Measurements from ENCODE around the gene B4GALT2. TPM values are rescaled to one million over a fixed set of nuclear protein-coding genes. Genes with fewer than 3 reads are reported as not detected.

The B4GALT2 gene
- total RNA-seq, 6 donors from 2014 or later: 11.5 to 33.0 (median 18.1) TPM

GRCh38 chr1:43961692-43962091 is 17.3 kb upstream of the B4GALT2 start:
- H3K4me1 ChIP-seq: no peaks in the 10 kb centered on the region
- TF ChIP-seq CTCF (IDR thresholded peaks at IDR 0.05) (no peak), POLR2AphosphoS5 (IDR thresholded peaks at IDR 0.05) (no peak), POLR2A (IDR thresholded peaks at IDR 0.05) (no peak), EP300 (IDR thresholded peaks at IDR 0.05) (no peak)
- ATAC-seq (ENCODE audit: low FRiP score in 2 of 2) (no peak), DNase-seq (no peak)
- H3K27ac ChIP-seq: no peak overlapping the region
- H3K27me3 ChIP-seq: no peaks in the 10 kb centered on the region
- WGBS, 2 donors: 89 to 93% methylated on average over 2 to 3 of the region's 3 CpGs
- H3K4me3 ChIP-seq: no peak overlapping the region
- no peaks in the 10 kb centered on the region for H3K9me3 ChIP-seq
- peaks cover 0 to 81% (median 56%) of the 10 kb centered on the region in 4 donors for H3K36me3 ChIP-seq

GRCh38 chr1:43962324-43962723 is 16.7 kb upstream of the B4GALT2 start:
- ATAC-seq (ENCODE audit: low FRiP score in 2 of 2): no peak
- no peak overlapping the region for H3K4me3 ChIP-seq
- no peaks in the 10 kb centered on the region for H3K4me1 ChIP-seq
- WGBS, 2 donors: 89 to 93% methylated on average over 2 of the region's 2 CpGs
- no peaks in the 10 kb centered on the region for H3K27me3 ChIP-seq
- peaks cover 0 to 78% (median 54%) of the 10 kb centered on the region in 4 donors for H3K36me3 ChIP-seq
- TF ChIP-seq EP300 (IDR thresholded peaks at IDR 0.05) (no peak), POLR2AphosphoS5 (IDR thresholded peaks at IDR 0.05) (no peak), CTCF (IDR thresholded peaks at IDR 0.05) (no peak), POLR2A (IDR thresholded peaks at IDR 0.05) (no peak)
- no peak overlapping the region for H3K27ac ChIP-seq
- no peaks in the 10 kb centered on the region for H3K9me3 ChIP-seq
- no peak for DNase-seq

GRCh38 chr1:43963006-43963405 is 16.0 kb upstream of the B4GALT2 start:
- Histone ChIP-seq H3K36me3 (peaks cover 0 to 75% (median 51%) of the 10 kb centered on the region in 4 donors), H3K9me3 (no peaks in the 10 kb centered on the region), H3K27ac (no peak overlapping the region), H3K4me3 (no peak overlapping the region), H3K27me3 (no peaks in the 10 kb centered on the region), H3K4me1 (no peaks in the 10 kb centered on the region)
- DNase-seq: no peak
- TF ChIP-seq POLR2AphosphoS5 (IDR thresholded peaks at IDR 0.05) (no peak), EP300 (IDR thresholded peaks at IDR 0.05) (no peak), CTCF (IDR thresholded peaks at IDR 0.05) (no peak), POLR2A (IDR thresholded peaks at IDR 0.05) (no peak)
- WGBS, 2 donors: 95 to 100% methylated on average over 3 of the region's 3 CpGs
- no peak for ATAC-seq (ENCODE audit: low FRiP score in 2 of 2)

GRCh38 chr1:43963890-43964289 is 15.1 kb upstream of the B4GALT2 start:
- DNase-seq (no peak), ATAC-seq (ENCODE audit: low FRiP score in 2 of 2) (no peak)
- H3K36me3 ChIP-seq: peaks cover 0 to 66% (median 43%) of the 10 kb centered on the region in 4 donors
- no peaks in the 10 kb centered on the region for H3K4me1 ChIP-seq
- WGBS, 2 donors: 79 to 85% methylated on average over 5 of the region's 5 CpGs
- no peak overlapping the region for H3K4me3 ChIP-seq
- TF ChIP-seq EP300 (IDR thresholded peaks at IDR 0.05) (no peak), POLR2A (IDR thresholded peaks at IDR 0.05) (no peak), POLR2AphosphoS5 (IDR thresholded peaks at IDR 0.05) (no peak), CTCF (IDR thresholded peaks at IDR 0.05) (no peak)
- H3K27me3 ChIP-seq: no peaks in the 10 kb centered on the region
- H3K9me3 ChIP-seq: no peaks in the 10 kb centered on the region
- no peak overlapping the region for H3K27ac ChIP-seq

GRCh38 chr1:43965316-43965715 is 13.7 kb upstream of the B4GALT2 start:
- H3K27ac ChIP-seq: no peak overlapping the region
- TF ChIP-seq POLR2A (IDR thresholded peaks at IDR 0.05) (no peak), CTCF (IDR thresholded peaks at IDR 0.05) (no peak), EP300 (IDR thresholded peaks at IDR 0.05) (no peak), POLR2AphosphoS5 (IDR thresholded peaks at IDR 0.05) (no peak)
- H3K4me3 ChIP-seq: no peak overlapping the region
- WGBS, 2 donors: 87 to 91% methylated on average over 2 to 3 of the region's 3 CpGs
- no peaks in the 10 kb centered on the region for H3K27me3 ChIP-seq
- peaks cover 1 to 11% (median 3%) of the 10 kb centered on the region in 4 donors for H3K4me1 ChIP-seq
- no peak for ATAC-seq (ENCODE audit: low FRiP score in 2 of 2)
- H3K36me3 ChIP-seq: peaks cover 0 to 52% (median 33%) of the 10 kb centered on the region in 4 donors
- H3K9me3 ChIP-seq: no peaks in the 10 kb centered on the region
- DNase-seq: no peak

Data from upper lobe of left lung (tissue), 6 donors.